ENCODE data around the gene NDUFS2.

- TF ChIP-seq CTCF (IDR thresholded peaks at IDR 0.05; ENCODE audit: low read length) (no peak), EZH2 (IDR thresholded peaks at IDR 0.05; ENCODE audit: borderline replicate concordance, low read length) (no peak)
Observed at GRCh38 chr1:161196111-161196510, 6.1 kb upstream of the NDUFS2 start.
